CD14-positive monocyte (primary cell): ENCODE data around the gene AGTR2. TPM values are rescaled to one million over a fixed set of nuclear protein-coding genes. Genes with fewer than 3 reads are reported as not detected.

Source experiments
- DNase-seq, 3 donors: peaks; one replicate each; pipeline ENCODE4 v3.0.0-alpha.2; 2011 to 2022
- H2AFZ ChIP-seq: 2 replicates; pipeline ENCODE4 v1.6.0; 2012; ENCODE audit warnings: mild to moderate bottlenecking, low read depth, low read length, inconsistent platforms; ENCODE audit not compliant: insufficient read depth, poor library complexity, severe bottlenecking
- H3K27ac ChIP-seq, 2 donors: 1 replicate in 1 of 2; 2 replicates in 1 of 2; pipeline ENCODE4 v1.5.1; 2012 to 2013; ENCODE audit warnings: low read length in 2 of 2, control low read depth in 1 of 2, inconsistent platforms in 1 of 2, low read depth in 1 of 2, mild to moderate bottlenecking in 1 of 2
- H3K27me3 ChIP-seq, 2 donors: one replicate each; pipeline versions ENCODE4 v1.6.0 to v1.6.1; 2011 to 2013; ENCODE audit warnings: low read length in 2 of 2; ENCODE audit not compliant: control insufficient read depth in 2 of 2, insufficient read depth in 2 of 2
- H3K36me3 ChIP-seq, 2 donors: replicated peaks in 1 of 2; 1 replicate in 1 of 2; 2 replicates in 1 of 2; pipeline versions ENCODE4 v1.5.1 to v1.6.1; 2012 to 2013; ENCODE audit warnings: low read length in 2 of 2, control low read depth in 1 of 2, inconsistent platforms in 1 of 2, mild to moderate bottlenecking in 1 of 2; ENCODE audit not compliant: insufficient read depth in 2 of 2, control insufficient read depth in 1 of 2
- H3K4me1 ChIP-seq, 2 donors: 1 replicate in 1 of 2; 2 replicates in 1 of 2; pipeline versions ENCODE4 v1.5.1 to v1.6.1; 2012 to 2013; ENCODE audit warnings: low read length in 2 of 2, control low read depth in 1 of 2, inconsistent platforms in 1 of 2, mild to moderate bottlenecking in 1 of 2, moderate library complexity in 1 of 2; ENCODE audit not compliant: insufficient read depth in 2 of 2, control insufficient read depth in 1 of 2
- H3K4me2 ChIP-seq: replicated peaks from 2 replicates; pipeline ENCODE3; 2012; ENCODE audit warnings: low read length, moderate library complexity, mild to moderate bottlenecking; ENCODE audit not compliant: poor library complexity, severe bottlenecking; ENCODE audit errors: extremely low read depth
- H3K4me3 ChIP-seq, 3 experiments: fragments of 200-600 bp in 1 of 3; sonication (generic) in 1 of 3; replicated peaks in 1 of 3; 1 replicate in 2 of 3; 2 replicates in 1 of 3; pipeline ENCODE4 v1.5.1; 2011 to 2013; ENCODE audit warnings: low read length in 3 of 3, mild to moderate bottlenecking in 3 of 3, control low read depth in 2 of 3, low read depth in 2 of 3, inconsistent platforms in 1 of 3, moderate library complexity in 1 of 3
- H3K79me2 ChIP-seq: 2 replicates; pipeline ENCODE4 v1.6.0; 2012; ENCODE audit warnings: mild to moderate bottlenecking, control low read depth, inconsistent platforms, low read length, moderate library complexity; ENCODE audit not compliant: insufficient read depth
- H3K9ac ChIP-seq: 2 replicates; pipeline ENCODE4 v1.6.0; 2017; ENCODE audit warnings: low read length, mild to moderate bottlenecking; ENCODE audit not compliant: insufficient read depth, poor library complexity, severe bottlenecking
- H3K9me3 ChIP-seq, 2 donors: replicated peaks in 1 of 2; 1 replicate in 1 of 2; 2 replicates in 1 of 2; pipeline versions ENCODE4 v1.5.1 to v1.6.1; 2012 to 2013; ENCODE audit warnings: low read length in 2 of 2, control low read depth in 1 of 2; ENCODE audit not compliant: control insufficient read depth in 1 of 2, insufficient read depth in 1 of 2
- H4K20me1 ChIP-seq: 2 replicates; pipeline ENCODE4 v1.6.0; 2012; ENCODE audit warnings: mild to moderate bottlenecking, low read length, control low read depth, moderate library complexity; ENCODE audit not compliant: insufficient read depth
- H3K27ac Mint-ChIP-seq, 7 donors: one replicate each; pipeline ENCODE4 v1.8.0; 2020; ENCODE audit warnings: mild to moderate bottlenecking in 7 of 7, mixed read lengths in 7 of 7, moderate library complexity in 6 of 7, inconsistent platforms in 2 of 7
- H3K27me3 Mint-ChIP-seq, 3 donors: one replicate each; pipeline ENCODE4 v1.8.0; 2021 to 2022; ENCODE audit warnings: low read depth in 3 of 3, mild to moderate bottlenecking in 3 of 3, mixed read lengths in 3 of 3, moderate library complexity in 3 of 3, inconsistent platforms in 1 of 3
- H3K36me3 Mint-ChIP-seq, 2 donors: one replicate each; pipeline ENCODE4 v1.8.0; 2020; ENCODE audit warnings: mixed read lengths in 2 of 2, inconsistent platforms in 1 of 2, mild to moderate bottlenecking in 1 of 2
- H3K4me1 Mint-ChIP-seq: one replicate; pipeline ENCODE4 v1.8.0; 2020; ENCODE audit warnings: mild to moderate bottlenecking, mixed read lengths
- H3K4me3 Mint-ChIP-seq, 2 donors: one replicate each; pipeline ENCODE4 v1.8.0; 2020; ENCODE audit warnings: mild to moderate bottlenecking in 2 of 2, mixed read lengths in 2 of 2, moderate library complexity in 1 of 2
- H3K9me3 Mint-ChIP-seq, 7 donors: one replicate each; pipeline ENCODE4 v1.8.0; 2020 to 2022; ENCODE audit warnings: mixed read lengths in 7 of 7, mild to moderate bottlenecking in 6 of 7, moderate library complexity in 6 of 7, inconsistent platforms in 2 of 7
- CTCF ChIP-seq: fragments of 200-600 bp; IDR thresholded peaks from one replicate; pipeline ENCODE4 v1.8.0; 2022; ENCODE audit warnings: antibody characterized with exemption, mild to moderate bottlenecking
- WGBS: methylation state at CpG from one replicate; pipeline ENCODE4 v1.1.5; 2013; ENCODE audit warnings: missing lambda C conversion rate; ENCODE audit not compliant: insufficient coverage; 5-methylcytosine and 5-hydroxymethylcytosine counted together
- intact Hi-C, 2 donors: fragments of 100-400 bp; cut with micrococcal nuclease; formaldehyde crosslinking; loops; one replicate each; pipeline versions ENCODE4 v1.15.0 to v1.15.1; 2023
- polyA plus RNA-seq, 3 donors: library from polyadenylated mRNA; depleted of rRNA in 1 of 3; unstranded in 2 of 3; stranded (reverse) in 1 of 3; fragments of 300-500 nt in 2 of 3; fragments of >200 nt in 1 of 3; fragmentation: Illumina TruSeq in 2 of 3; gene quantifications; 1 replicate in 2 of 3; 2 replicates in 1 of 3; pipeline ENCODE4 v1.2.3, GENCODE V29; 2012 to 2021

AGTR2 gene
- polyA plus RNA-seq, 3 donors = not detected

GRCh38 chrX:116142976-116143375 lies 27.6 kb upstream of the AGTR2 start:
- Histone ChIP-seq H3K27me3 (no peaks in the 10 kb centered on the region), H3K4me2 (no peak overlapping the region), H3K4me3 (no peak overlapping the region), H3K79me2 (no peaks in the 10 kb centered on the region), H4K20me1 (no peaks in the 10 kb centered on the region), H3K9me3 (no peaks in the 10 kb centered on the region), H3K27ac (no peak overlapping the region), H3K36me3 (no peaks in the 10 kb centered on the region), H2AFZ (no peak overlapping the region), H3K9ac (no peak overlapping the region), H3K4me1 (no peaks in the 10 kb centered on the region)
- Mint-ChIP-seq H3K4me1 (no peaks in the 10 kb centered on the region), H3K27me3 (peaks cover 0 to 5% (median 0%) of the 10 kb centered on the region in 3 donors), H3K27ac (no peak overlapping the region), H3K36me3 (no peaks in the 10 kb centered on the region), H3K4me3 (no peak overlapping the region), H3K9me3 (peaks cover 0 to 3% (median 0%) of the 10 kb centered on the region in 7 donors)
- no peak for TF ChIP-seq CTCF
- no CpG with 5 or more reads among the region's 2 CpGs for WGBS
- no peak for DNase-seq
- intact Hi-C loops = no loop called here

- no CpG with 5 or more reads among the region's 9 CpGs for WGBS
- no peak overlapping the region for H2AFZ ChIP-seq
- no peak overlapping the region for H3K9ac ChIP-seq
- Mint-ChIP-seq H3K4me3 (no peak overlapping the region), H3K4me1 (no peaks in the 10 kb centered on the region), H3K27ac (no peak overlapping the region), H3K9me3 (no peaks in the 10 kb centered on the region), H3K36me3 (no peaks in the 10 kb centered on the region), H3K27me3 (peaks cover 0 to 2% (median 0%) of the 10 kb centered on the region in 3 donors)
- no peaks in the 10 kb centered on the region for H3K9me3 ChIP-seq
- no peak for TF ChIP-seq CTCF
- H3K4me2 ChIP-seq = no peak overlapping the region
- no peaks in the 10 kb centered on the region for H4K20me1 ChIP-seq
- H3K36me3 ChIP-seq = no peaks in the 10 kb centered on the region
- no peak overlapping the region for H3K27ac ChIP-seq
- no peaks in the 10 kb centered on the region for H3K27me3 ChIP-seq
- no peaks in the 10 kb centered on the region for H3K4me1 ChIP-seq
- no peak overlapping the region for H3K4me3 ChIP-seq
- H3K79me2 ChIP-seq = no peaks in the 10 kb centered on the region
- intact Hi-C loops = no loop called here
- no peak for DNase-seq
Observed at GRCh38 chrX:116172976-116173375, 2.4 kb downstream of the AGTR2 start.
